ENCODE data around the gene LRIG1.

DNA sequence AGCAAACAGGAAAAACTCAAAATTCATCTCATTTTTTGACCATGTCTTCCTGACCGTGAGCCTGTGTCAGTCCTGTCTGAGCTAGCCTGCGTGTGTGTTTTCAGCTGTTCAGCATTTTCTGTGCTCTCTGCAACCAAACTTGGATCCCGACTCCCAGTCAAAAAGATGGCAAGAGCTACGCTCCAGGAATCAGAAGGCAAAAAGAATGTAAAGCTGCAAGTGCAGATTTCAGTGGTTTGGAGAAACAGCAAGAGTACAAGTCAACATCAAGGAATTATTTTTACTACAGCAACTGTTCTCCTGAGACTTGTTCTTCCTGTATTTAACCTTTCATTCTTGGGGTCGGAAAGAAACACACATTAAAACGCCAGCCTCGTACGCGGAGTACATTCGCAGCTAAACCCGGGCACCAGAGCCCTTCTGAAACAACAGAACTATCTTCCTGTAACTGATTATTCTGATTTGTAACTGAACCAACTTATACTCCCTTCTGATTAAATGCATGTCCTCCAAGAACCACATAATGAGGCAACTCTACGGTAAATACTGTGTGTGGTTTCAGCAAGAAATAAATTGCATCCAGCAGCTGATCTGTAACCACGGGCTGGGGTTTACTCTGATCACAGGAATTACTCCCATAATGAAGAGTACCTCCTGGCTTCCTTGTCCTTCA is 107.4 kb downstream of the LRIG1 start:
- TF ChIP-seq CTCF (IDR thresholded peaks at IDR 0.05) (no peak), EZH2phosphoT487 (IDR thresholded peaks at IDR 0.05) (no peak), EZH2 (IDR thresholded peaks at IDR 0.05) (no peak)

All from neural progenitor cell (in vitro differentiated cells).